ENCODE results near the gene TSHZ2.

GRCh38 chr20:53195876-53196610 lies 223.9 kb downstream of the TSHZ2 start:
- TF ChIP-seq EP300 (conservative IDR thresholded peaks at IDR 0.05; ENCODE audit: poor library complexity, severe bottlenecking) (no peak), CTCF (IDR thresholded peaks at IDR 0.05; ENCODE audit: poor library complexity, severe bottlenecking) (no peak), POLR2AphosphoS5 (IDR thresholded peaks at IDR 0.05) (no peak), REST (IDR thresholded peaks at IDR 0.05; ENCODE audit: borderline replicate concordance) (no peak), MXI1 (conservative IDR thresholded peaks at IDR 0.05; ENCODE audit: poor library complexity, severe bottlenecking) (no peak), EZH2 (IDR thresholded peaks at IDR 0.05; ENCODE audit: borderline replicate concordance, insufficient read depth, low read length, poor library complexity, severe bottlenecking) (no peak), SMC3 (conservative IDR thresholded peaks at IDR 0.05; ENCODE audit: poor library complexity) (no peak), RAD21 (conservative IDR thresholded peaks at IDR 0.05) (no peak), TAF1 (IDR thresholded peaks at IDR 0.05; ENCODE audit: low read depth) (no peak)
